ENCODE measurements around the gene MMGT1. TPM values are rescaled to one million over a fixed set of nuclear protein-coding genes. Genes with fewer than 3 reads are reported as not detected.

MMGT1 gene
- total RNA-seq, 1 experiment from 2014 or later: 22.6 TPM

- peaks cover 0 to 2% (median 0%) of the 10 kb centered on the region in 3 experiments; a peak in 3 of 7 replicates for H3K36me3 Mint-ChIP-seq (ENCODE audit: insufficient read depth in 1 of 3, low read depth in 3 of 3)
- no peaks in the 10 kb centered on the region for H3K79me2 ChIP-seq (ENCODE audit: insufficient read depth, low read length)
- H3K9me3 Mint-ChIP-seq: peaks cover 77 to 81% of the 10 kb centered on the region in 2 experiments
- H2BK12ac ChIP-seq (ENCODE audit: insufficient read length, low read depth, low read length): no peak overlapping the region
- H3K4me1 Mint-ChIP-seq: peaks cover 12 to 14% of the 10 kb centered on the region in 2 experiments
- no peak for TF ChIP-seq CTCF (conservative IDR thresholded peaks at IDR 0.05)
- no peak overlapping the region for H3K56ac ChIP-seq (ENCODE audit: insufficient read length, low read depth, low read length)
- H2BK5ac ChIP-seq (ENCODE audit: insufficient read length, low read length): no peak overlapping the region
- no peak overlapping the region for H3K18ac ChIP-seq (ENCODE audit: insufficient read length, low read depth, low read length)
- H2BK15ac ChIP-seq (ENCODE audit: low read depth, low read length): no peak overlapping the region
- H3K4ac ChIP-seq (ENCODE audit: low read depth, low read length): no peak overlapping the region
- peaks cover 44% of the 10 kb centered on the region for H3K9me3 ChIP-seq (ENCODE audit: control insufficient read depth, low read depth, low read length)
- no peak overlapping the region for H2AFZ ChIP-seq (ENCODE audit: low read length)
- H4K5ac ChIP-seq (ENCODE audit: insufficient read length, low read depth, low read length): no peak overlapping the region
- no peak overlapping the region for H4K91ac ChIP-seq (ENCODE audit: insufficient read length, low read depth, low read length)
- no peaks in the 10 kb centered on the region for H4K20me1 ChIP-seq (ENCODE audit: control insufficient read depth, insufficient read depth, insufficient read length)
- H2AK5ac ChIP-seq (ENCODE audit: insufficient read length, low read length): no peak overlapping the region
- peaks cover 7% of the 10 kb centered on the region for H3K27me3 Mint-ChIP-seq (ENCODE audit: low read depth)
- no peak overlapping the region for H3K9ac ChIP-seq (ENCODE audit: extremely low read depth, insufficient read length, low read length)
- H3T11ph ChIP-seq (ENCODE audit: low read length): no peak overlapping the region
- H3K23ac ChIP-seq (ENCODE audit: insufficient read length, low read depth, low read length): no peak overlapping the region
- H4K8ac ChIP-seq (replicated peaks; ENCODE audit: insufficient read length, low read depth, low read length): no peak overlapping the region
- H3K4me2 ChIP-seq (ENCODE audit: insufficient read depth, insufficient read length, low read length): no peak overlapping the region
- H3K14ac ChIP-seq (ENCODE audit: insufficient read depth, low read length): no peak overlapping the region
- H2BK20ac ChIP-seq (ENCODE audit: low read depth, low read length, poor library complexity, severe bottlenecking): no peak overlapping the region
- no peaks in the 10 kb centered on the region for H3K4me1 ChIP-seq (ENCODE audit: insufficient read depth, low read length)
- H3K27me3 ChIP-seq (ENCODE audit: insufficient read depth, low read length): no peaks in the 10 kb centered on the region
- no peak for DNase-seq
- no peaks in the 10 kb centered on the region for H3K79me1 ChIP-seq (ENCODE audit: insufficient read depth, low read depth, low read length, poor library complexity, severe bottlenecking)
- H3K27ac ChIP-seq (ENCODE audit: insufficient read length, low read depth, low read length): no peak overlapping the region
- no peak overlapping the region for H3K4me3 Mint-ChIP-seq
- no peak overlapping the region for H2BK120ac ChIP-seq (ENCODE audit: low read depth, low read length, poor library complexity, severe bottlenecking)
- no peak overlapping the region; a peak in 1 of 7 replicates for H3K27ac Mint-ChIP-seq
- H3K23me2 ChIP-seq (ENCODE audit: insufficient read length, low read depth, low read length, poor library complexity, severe bottlenecking): no peaks in the 10 kb centered on the region
Observed at GRCh38 chrX:135981668-135982067, 7.9 kb upstream of the MMGT1 start.

All from H9 (cell line).